Measurements from ENCODE around the gene AFF3.

The AFF3 gene

DNA sequence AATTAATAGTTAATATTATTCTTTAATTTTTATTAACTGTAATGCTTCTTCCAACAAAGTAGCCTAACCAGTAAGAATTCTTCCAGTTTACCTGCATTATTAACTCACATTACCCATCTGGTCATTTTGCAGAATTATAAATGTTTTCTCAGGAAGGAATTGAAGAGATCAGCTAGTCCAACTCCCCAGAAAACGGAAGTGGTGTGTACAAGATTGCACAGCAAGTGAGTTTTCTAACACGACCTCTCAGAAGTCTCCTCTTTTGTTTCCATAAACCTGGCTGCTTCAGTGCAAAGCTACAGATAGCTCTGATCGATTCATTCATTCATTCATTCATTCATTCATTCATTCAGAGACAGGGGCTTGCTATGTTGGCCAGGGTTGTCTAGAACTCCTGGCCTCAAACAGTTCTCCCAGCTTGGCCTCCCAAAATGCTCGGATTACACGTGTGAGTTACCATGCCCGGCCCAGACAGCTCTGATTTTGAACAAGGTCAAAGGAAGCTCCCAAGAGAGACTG, 523.8 kb downstream of the AFF3 start:
- DNase-seq, result no peak

DNA sequence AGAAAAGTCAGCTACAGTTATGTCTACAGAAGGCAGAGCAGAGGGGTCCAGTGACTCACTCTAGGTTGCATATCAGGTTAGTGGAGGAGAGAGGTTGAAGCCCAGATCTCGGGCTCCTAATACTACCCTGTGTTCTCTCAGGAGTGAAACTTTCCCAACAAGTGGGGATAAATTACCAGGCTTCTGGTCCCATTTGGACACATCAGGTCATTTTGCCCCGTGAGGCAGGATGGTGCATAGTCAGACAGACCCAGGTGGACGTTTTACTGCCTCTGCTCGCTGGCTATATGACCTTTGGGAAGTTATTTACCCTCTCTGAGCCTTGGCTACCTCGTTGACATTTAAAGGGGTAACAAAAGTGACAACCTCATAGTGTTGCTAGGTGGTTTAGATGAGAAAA, 524.6 kb downstream of the AFF3 start:
- no peak for DNase-seq

- no peak for DNase-seq
These were observed 527.1 kb downstream of the AFF3 start for GRCh38 chr2:99615247-99615771.

- DNase-seq, result no peak
These were observed 528.4 kb downstream of the AFF3 start for GRCh38 chr2:99613980-99614379.

DNA sequence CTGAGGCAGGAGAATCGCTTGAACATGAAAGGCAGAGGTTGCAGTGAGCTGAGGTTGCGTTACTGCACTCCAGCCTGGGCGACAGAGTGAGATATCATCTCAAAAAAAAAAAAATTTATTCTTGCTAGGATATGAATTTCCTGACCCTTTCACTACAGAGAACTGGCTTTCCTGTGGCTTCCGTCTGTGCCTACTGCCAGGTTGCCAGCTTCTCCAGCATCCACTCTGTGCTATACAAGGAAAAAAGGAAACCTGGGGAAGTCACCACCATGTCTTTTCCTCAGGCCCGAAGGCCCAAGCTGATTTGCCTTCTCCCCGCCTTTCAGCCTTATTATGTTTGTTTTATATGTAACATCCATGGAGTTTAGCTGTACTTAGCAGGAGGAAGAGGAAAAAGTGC, 530.6 kb downstream of the AFF3 start:
- DNase-seq, result no peak

- DNase-seq, result no peak
These were observed 531.4 kb downstream of the AFF3 start for GRCh38 chr2:99611034-99611433.

DNA sequence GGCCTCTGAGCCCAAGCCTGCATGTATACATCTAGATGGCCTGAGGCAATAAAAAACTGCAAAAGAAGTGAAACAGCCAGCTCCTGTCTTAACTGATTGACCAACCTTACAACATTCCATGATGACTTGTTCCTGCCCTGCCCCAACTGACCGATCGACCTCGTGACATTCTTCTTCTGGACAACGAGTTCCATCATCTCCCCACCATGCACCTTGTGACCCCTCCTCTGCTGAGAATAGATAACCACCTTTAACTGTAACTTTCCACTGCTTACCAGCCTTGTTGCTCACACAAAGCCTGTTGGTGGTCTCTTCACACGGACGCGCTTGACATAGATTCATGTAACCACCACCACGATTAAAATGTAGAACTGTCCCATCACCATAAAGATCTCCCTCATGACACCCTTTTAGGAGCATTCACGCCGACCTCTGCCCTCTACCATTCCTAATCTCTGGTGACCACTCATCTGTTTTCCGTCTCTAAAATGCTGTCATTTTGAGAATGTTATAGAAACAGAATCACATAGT, 532.5 kb downstream of the AFF3 start:
- DNase-seq, result no peak

GRCh38 chr2:99608861-99609260, 533.5 kb downstream of the AFF3 start:
- no peak for DNase-seq

- no peak for DNase-seq
These were observed 534.4 kb downstream of the AFF3 start for GRCh38 chr2:99607861-99608491.

DNA sequence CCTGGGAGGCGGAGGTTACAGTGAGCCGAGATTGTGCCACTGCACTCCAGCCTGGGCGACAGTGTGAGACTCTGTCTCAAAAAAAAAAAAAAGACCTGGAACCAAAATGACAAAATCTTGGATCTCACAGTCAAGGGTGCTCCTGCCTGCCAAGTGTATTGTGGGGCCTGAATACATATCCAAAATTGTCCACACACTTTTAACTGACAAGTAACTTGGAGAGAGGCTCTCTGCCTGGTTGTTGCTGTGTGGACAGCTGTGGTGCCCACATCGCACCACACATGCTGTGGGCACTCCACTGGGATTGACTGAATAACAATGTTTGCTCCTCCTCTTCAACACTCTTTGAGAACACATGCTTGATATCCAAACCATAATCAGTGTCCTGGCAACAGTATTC, 534.9 kb downstream of the AFF3 start:
- no peak for DNase-seq

DNA sequence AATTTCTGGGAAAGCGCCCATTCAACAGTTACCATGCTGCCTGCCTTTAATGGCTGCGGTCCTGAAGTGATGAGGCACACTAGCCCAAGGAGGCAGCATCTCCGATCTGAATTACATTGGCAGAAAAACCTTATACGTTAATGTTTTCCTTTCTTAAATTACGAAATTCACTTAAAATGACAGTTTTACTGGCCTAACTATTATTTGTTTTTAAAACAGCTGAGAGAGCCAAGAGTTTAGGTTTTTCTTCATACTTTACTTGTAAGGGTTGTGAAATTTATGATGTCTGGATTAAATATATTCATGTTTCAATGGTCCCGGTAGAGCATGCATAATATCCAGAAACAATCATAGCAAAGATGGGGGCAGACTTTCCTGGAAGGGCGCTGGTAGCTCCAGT, 537.4 kb downstream of the AFF3 start:
- DNase-seq, result no peak

GRCh38 chr2:99602476-99602875, 539.9 kb downstream of the AFF3 start:
- no peak for DNase-seq

GRCh38 chr2:99600981-99601651, 541.3 kb downstream of the AFF3 start:
- DNase-seq, result no peak

DNA sequence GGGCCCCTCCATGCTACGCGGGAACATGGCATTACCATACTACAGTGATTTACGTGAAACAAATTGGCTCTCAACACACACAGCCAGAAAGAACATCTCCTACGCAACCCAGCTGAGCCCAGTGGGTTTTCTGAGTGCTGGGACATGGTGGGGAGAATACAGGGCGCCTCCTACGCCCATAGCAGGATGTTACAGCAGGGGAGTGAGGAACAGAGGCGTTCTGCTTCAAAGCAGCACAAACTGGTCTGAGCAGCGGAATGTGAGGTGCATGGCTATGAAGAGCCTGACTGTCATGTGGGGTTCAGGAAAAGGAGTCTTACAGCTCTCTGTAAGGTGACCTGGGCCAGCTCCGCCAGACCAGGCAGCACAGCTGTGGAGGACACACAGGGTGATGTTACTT, 543.9 kb downstream of the AFF3 start:
- DNase-seq, result no peak

- no peak for DNase-seq
These were observed 544.8 kb downstream of the AFF3 start for GRCh38 chr2:99597616-99598015.

- no peak for DNase-seq
These were observed 547.0 kb downstream of the AFF3 start for GRCh38 chr2:99595373-99595772.

- no peak for DNase-seq
These were observed 548.5 kb downstream of the AFF3 start for GRCh38 chr2:99593692-99594427.

DNA sequence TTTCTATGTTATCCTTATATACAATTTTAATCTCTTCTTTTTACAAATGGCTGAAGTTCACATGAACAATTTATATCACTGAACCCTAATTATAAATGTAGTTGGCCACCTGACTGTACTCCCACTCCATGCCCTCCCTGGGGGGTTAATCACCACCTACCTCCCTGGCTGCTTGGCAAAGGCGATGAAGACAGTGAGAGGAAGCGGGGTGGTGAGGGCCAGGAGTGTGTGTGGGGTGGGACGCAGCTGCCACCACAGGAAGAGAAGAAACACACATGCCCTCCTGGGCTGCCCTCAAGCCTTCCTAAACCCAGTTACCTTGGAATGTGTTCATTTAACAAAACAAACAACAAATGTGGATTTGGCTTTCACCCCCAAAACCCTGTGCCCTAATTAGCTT, 565.6 kb downstream of the AFF3 start:
- no peak for DNase-seq

- no peak for DNase-seq
These were observed 568.6 kb downstream of the AFF3 start for GRCh38 chr2:99573634-99574251.

GRCh38 chr2:99572373-99573164, 569.8 kb downstream of the AFF3 start:
- DNase-seq, result peak; percentile 45

DNA sequence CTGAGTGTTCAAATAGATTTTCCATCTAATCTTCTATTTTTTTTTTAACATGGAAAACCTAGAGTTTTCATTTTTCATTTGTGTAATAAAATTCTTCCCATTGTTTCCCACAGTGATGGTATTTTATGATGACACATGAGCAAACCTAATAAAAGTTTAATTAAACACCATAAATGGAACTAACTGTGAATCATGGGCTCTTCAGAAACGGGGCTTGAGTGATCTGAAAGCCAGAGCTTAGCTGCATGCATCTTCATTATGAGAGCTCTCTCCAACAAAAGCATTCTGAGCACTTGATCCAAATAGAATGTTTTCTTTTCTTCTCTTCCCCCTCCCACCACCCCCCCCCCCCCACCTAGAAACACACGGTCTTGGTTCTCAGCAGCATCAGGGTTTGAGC, 570.4 kb downstream of the AFF3 start:
- peak; percentile 32 for DNase-seq

GRCh38 chr2:99571533-99571932, 570.9 kb downstream of the AFF3 start:
- peak; percentile 95 for DNase-seq

All from NCI-H1105 treated with DMSO at 0.1 percent for 48 hours (cell line).